PC-9 (cell line): ENCODE measurements around the gene XXYLT1. TPM values are rescaled to one million over a fixed set of nuclear protein-coding genes. Genes with fewer than 3 reads are reported as not detected.

ENCODE experiments used
- BruUV-seq: library from RNA; stranded (reverse); fragments of 400-500 nt; replicated peaks from 2 replicates; lab custom pipeline; 2021; lab: Mats Ljungman, UMichigan
- CTCF ChIA-PET: fragments of 300-600 bp; sonication (Branson Sonifier 250); formaldehyde crosslinking; loops from one replicate; lab custom pipeline; 2022; ENCODE audit warnings: antibody characterized with exemption; lab: Charles Lee
- POLR2A ChIA-PET: fragments of 300-600 bp; sonication (Branson Sonifier 250); formaldehyde crosslinking; loops from one replicate; lab custom pipeline; 2022; ENCODE audit warnings: antibody characterized with exemption; ENCODE audit not compliant: unreplicated experiment; lab: Charles Lee
- DNase-seq, 2 experiments: peaks; one replicate each; pipeline versions ENCODE4 v3.0.0 to v3.0.0-alpha.2; 2015 to 2022; ENCODE audit warnings: mixed read lengths in 1 of 2
- H2AFZ ChIP-seq: fragments of 200-600 bp; sonication (generic); 2 replicates; pipeline ENCODE4 v1.8.1; 2017; ENCODE audit warnings: antibody characterized with exemption
- H3F3A ChIP-seq: fragments of 200-600 bp; sonication (generic); 2 replicates; pipeline ENCODE4 v1.8.1; 2017; ENCODE audit warnings: antibody characterized with exemption, mild to moderate bottlenecking, low read depth; ENCODE audit not compliant: insufficient read depth
- H3K27ac ChIP-seq: fragments of 200-600 bp; sonication (generic); 2 replicates; pipeline ENCODE4 v1.6.1; 2016; ENCODE audit warnings: mixed run types
- H3K27me3 ChIP-seq: fragments of 200-600 bp; sonication (generic); 2 replicates; pipeline ENCODE4 v1.6.1; 2016; ENCODE audit warnings: low read depth, mixed run types; ENCODE audit not compliant: insufficient read depth
- H3K36me3 ChIP-seq: fragments of 200-600 bp; sonication (generic); 2 replicates; pipeline ENCODE4 v1.6.1; 2016; ENCODE audit warnings: low read depth, mixed run types
- H3K4me1 ChIP-seq: fragments of 200-600 bp; sonication (generic); replicated peaks from 2 replicates; pipeline ENCODE4 v1.6.1; 2016; ENCODE audit warnings: mixed run types; ENCODE audit not compliant: insufficient read depth
- H3K4me2 ChIP-seq: fragments of 200-600 bp; sonication (generic); 2 replicates; pipeline ENCODE4 v1.6.1; 2017; ENCODE audit warnings: mixed run types
- H3K4me3 ChIP-seq: fragments of 200-600 bp; sonication (generic); 2 replicates; pipeline ENCODE4 v1.6.1; 2016; ENCODE audit warnings: mixed run types
- H3K79me2 ChIP-seq: fragments of 200-600 bp; sonication (generic); 2 replicates; pipeline ENCODE4 v1.6.1; 2017; ENCODE audit warnings: low read depth, mixed run types
- H3K9me2 ChIP-seq: fragments of 200-600 bp; sonication (generic); 2 replicates; pipeline ENCODE4 v1.8.1; 2017; ENCODE audit warnings: mild to moderate bottlenecking; ENCODE audit not compliant: insufficient read depth
- H3K9me3 ChIP-seq: fragments of 200-600 bp; sonication (generic); 2 replicates; pipeline ENCODE4 v1.8.1; 2016; ENCODE audit warnings: low read depth; ENCODE audit not compliant: insufficient read depth
- H4K20me1 ChIP-seq: fragments of 200-600 bp; sonication (generic); 2 replicates; pipeline ENCODE4 v1.8.1; 2017; ENCODE audit not compliant: insufficient read depth
- EZH2 ChIP-seq: fragments of 200-600 bp; sonication (generic); IDR thresholded peaks from 2 replicates; pipeline ENCODE4 v1.8.0; 2017; ENCODE audit warnings: antibody characterized with exemption, low read depth
- intact Hi-C: fragments of 100-400 bp; cut with micrococcal nuclease; formaldehyde crosslinking; loops from one replicate; pipeline ENCODE4 v1.10.0; 2022; ENCODE audit not compliant: unreplicated experiment
- total RNA-seq: library from RNA; stranded (reverse); gene quantifications from 2 replicates; pipeline ENCODE4 v1.2.3, GENCODE V29; 2021
- TF ChIP-seq, protein P1 (sequence below): fragments of 200-600 bp; sonication (generic); conservative IDR thresholded peaks from 2 replicates; pipeline ENCODE4 v1.6.1; 2017; ENCODE audit warnings: mixed run types, antibody characterized with exemption, mild to moderate bottlenecking, moderate library complexity

The XXYLT1 gene
- total RNA-seq, 1 experiment from 2014 or later = 13.3 TPM

DNA sequence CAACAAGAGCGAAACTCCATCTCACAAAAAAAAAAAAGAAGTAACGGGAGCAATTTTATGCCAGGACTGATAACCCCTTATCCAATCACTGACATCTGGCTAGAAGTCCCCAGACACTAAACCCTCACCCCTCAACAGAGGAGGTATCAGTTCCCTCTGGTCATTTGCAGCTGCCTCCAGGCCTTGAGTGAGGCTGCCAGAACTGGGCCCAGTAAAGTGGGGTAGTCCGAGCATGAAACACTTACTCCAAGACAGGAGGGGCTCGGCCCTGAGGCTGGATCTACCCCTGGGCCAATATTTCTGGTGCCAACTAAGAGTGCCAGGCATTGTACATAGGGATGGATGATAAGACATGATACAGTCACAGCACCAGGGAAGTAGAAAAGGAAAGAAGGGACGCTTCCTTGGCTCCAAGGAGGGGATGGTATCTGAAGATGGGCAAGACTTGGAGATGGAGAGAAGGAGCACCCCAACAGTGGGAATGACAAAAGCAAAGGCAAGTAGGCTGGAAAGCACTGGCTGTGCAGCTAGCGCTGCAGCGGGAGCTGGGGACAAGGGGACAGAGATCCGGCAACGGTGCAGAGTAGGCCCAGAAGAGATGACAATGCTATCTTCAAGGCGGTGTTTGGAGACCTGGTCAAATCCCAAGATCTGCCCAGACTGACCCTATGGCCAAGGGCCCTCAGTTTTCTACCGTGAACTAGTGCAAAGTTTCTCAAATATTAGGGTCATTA, 2.2 kb downstream of the XXYLT1 start:
- Histone ChIP-seq H3K27me3 (no peaks in the 10 kb centered on the region), H3K79me2 (peaks cover 7% of the 10 kb centered on the region; the same call in 1 of the 2 replicates), H2AFZ (no peak overlapping the region), H3K9me2 (no peaks in the 10 kb centered on the region), H3K27ac (no peak overlapping the region), H3K4me1 (peaks cover 18% of the 10 kb centered on the region), H4K20me1 (no peaks in the 10 kb centered on the region), H3K4me2 (no peak overlapping the region), H3K36me3 (no peaks in the 10 kb centered on the region), H3K9me3 (no peaks in the 10 kb centered on the region), H3F3A (peaks cover 5% of the 10 kb centered on the region; the same call in 1 of the 2 replicates), H3K4me3 (no peak overlapping the region)
- intact Hi-C loops = loop anchor here (10.0 kb wide), 1 partner anchor 934 kb away; no protein-coding TSS in a partner anchor
- BruUV-seq = no TSS peak
- ChIA-PET CTCF (interaction anchor here (1.2 kb wide), 1 partner anchor 8 kb away, joined by 4 read pairs; no protein-coding TSS in a partner anchor), POLR2A (no interaction called here)
- DNase-seq = no peak
- TF ChIP-seq, protein P1, sequence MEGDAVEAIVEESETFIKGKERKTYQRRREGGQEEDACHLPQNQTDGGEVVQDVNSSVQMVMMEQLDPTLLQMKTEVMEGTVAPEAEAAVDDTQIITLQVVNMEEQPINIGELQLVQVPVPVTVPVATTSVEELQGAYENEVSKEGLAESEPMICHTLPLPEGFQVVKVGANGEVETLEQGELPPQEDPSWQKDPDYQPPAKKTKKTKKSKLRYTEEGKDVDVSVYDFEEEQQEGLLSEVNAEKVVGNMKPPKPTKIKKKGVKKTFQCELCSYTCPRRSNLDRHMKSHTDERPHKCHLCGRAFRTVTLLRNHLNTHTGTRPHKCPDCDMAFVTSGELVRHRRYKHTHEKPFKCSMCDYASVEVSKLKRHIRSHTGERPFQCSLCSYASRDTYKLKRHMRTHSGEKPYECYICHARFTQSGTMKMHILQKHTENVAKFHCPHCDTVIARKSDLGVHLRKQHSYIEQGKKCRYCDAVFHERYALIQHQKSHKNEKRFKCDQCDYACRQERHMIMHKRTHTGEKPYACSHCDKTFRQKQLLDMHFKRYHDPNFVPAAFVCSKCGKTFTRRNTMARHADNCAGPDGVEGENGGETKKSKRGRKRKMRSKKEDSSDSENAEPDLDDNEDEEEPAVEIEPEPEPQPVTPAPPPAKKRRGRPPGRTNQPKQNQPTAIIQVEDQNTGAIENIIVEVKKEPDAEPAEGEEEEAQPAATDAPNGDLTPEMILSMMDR = no peak
- no peak for TF ChIP-seq EZH2

DNA sequence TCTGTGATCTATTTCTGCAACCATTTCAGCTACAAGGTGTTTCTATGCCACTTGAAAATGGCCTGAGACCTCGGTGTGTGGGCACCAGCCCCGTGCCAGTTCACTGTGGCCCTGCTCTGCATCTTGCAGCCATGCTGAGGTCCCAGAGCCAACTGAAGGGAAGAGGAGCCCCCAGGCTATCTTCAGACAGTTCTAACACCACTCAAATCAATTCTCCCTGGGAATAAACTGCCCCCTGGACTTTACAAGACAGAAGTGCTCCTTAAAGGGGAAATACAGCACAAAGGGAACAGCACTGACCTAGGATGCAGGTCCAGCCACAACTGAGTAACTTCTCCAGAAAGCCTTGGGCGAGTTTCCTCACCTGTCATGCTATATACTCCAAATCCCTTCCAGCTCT, 3.9 kb downstream of the XXYLT1 start:
- Histone ChIP-seq H3K4me3 (no peak overlapping the region), H4K20me1 (no peaks in the 10 kb centered on the region), H3K9me3 (no peaks in the 10 kb centered on the region), H3K4me1 (peaks cover 16% of the 10 kb centered on the region), H3K36me3 (no peaks in the 10 kb centered on the region), H3K79me2 (peaks cover 7% of the 10 kb centered on the region; the same call in 1 of the 2 replicates), H3K27me3 (no peaks in the 10 kb centered on the region), H3K27ac (no peak overlapping the region), H3K4me2 (no peak overlapping the region), H3K9me2 (no peaks in the 10 kb centered on the region), H3F3A (peaks cover 4% of the 10 kb centered on the region; the same call in 1 of the 2 replicates), H2AFZ (no peak overlapping the region)
- no TSS peak for BruUV-seq
- TF ChIP-seq, protein P1 = no peak
- TF ChIP-seq EZH2 = no peak
- CTCF ChIA-PET = no interaction called here
- POLR2A ChIA-PET = no interaction called here
- DNase-seq = no peak
- intact Hi-C loops = loop anchor here (10.0 kb wide), 1 partner anchor 932 kb away; no protein-coding TSS in a partner anchor

DNA sequence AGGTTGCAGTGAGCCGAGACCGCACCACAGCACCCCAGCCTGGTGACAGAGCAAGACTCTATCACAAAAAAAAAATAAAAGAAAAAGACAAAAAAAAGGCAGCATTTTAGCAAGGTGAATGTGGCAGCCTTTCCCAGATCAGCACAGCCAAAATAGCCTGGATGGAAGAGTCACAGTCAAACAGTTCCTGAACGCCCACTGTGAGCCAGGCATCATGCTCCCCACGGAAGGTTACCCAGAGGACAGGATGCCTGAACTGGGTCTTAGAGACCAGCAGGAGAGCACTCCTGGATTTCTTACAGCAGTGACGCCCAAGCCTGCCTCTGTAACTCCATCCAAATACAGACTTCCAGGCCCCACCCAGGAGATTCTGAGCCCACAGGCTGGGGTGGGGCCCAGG, 4.5 kb downstream of the XXYLT1 start:
- H4K20me1 ChIP-seq = no peaks in the 10 kb centered on the region
- peaks cover 11% of the 10 kb centered on the region for H3K4me1 ChIP-seq
- no peaks in the 10 kb centered on the region for H3K27me3 ChIP-seq
- H3K9me2 ChIP-seq = no peaks in the 10 kb centered on the region
- no peak for TF ChIP-seq EZH2
- TF ChIP-seq, protein P1 = no peak
- no peak for DNase-seq
- no TSS peak for BruUV-seq
- ChIA-PET CTCF (interaction anchor here (0.7 kb wide), 1 partner anchor 45 kb away, joined by 5 read pairs; no protein-coding TSS in a partner anchor), POLR2A (no interaction called here)
- H3K4me3 ChIP-seq = no peak overlapping the region
- peaks cover 7% of the 10 kb centered on the region; the same call in 1 of the 2 replicates for H3K79me2 ChIP-seq
- H3K4me2 ChIP-seq = no peak overlapping the region
- no peaks in the 10 kb centered on the region for H3K36me3 ChIP-seq
- no peaks in the 10 kb centered on the region for H3K9me3 ChIP-seq
- intact Hi-C loops = loop anchor here (10.0 kb wide), 1 partner anchor 932 kb away; no protein-coding TSS in a partner anchor
- no peak overlapping the region for H3K27ac ChIP-seq
- H2AFZ ChIP-seq = no peak overlapping the region
- H3F3A ChIP-seq = no peaks in the 10 kb centered on the region; the same call in 1 of the 2 replicates
